Fibroblast of the conjunctiva (primary cell): ENCODE measurements around the gene IRF7.
A peak's percentile ranks its signal among the peaks of the same experiment; 100 is the strongest.
"Not testable (repeated sequence)": the region's sequence is repeated elsewhere in the genome, so short reads cannot be mapped to it uniquely, and the experiment has no call there.

Experiments
- DNase-seq: peaks from one replicate; pipeline ENCODE4 v3.0.0-alpha.2; 2010; ENCODE audit warnings: low read depth

IRF7 gene

GRCh38 chr11:615504-616319, at the start of gene IRF7:
IRF7 (minus strand) TSS chr11:615950; CDS start chr11:615364, 586 bp downstream.
- peak; percentile 76 for DNase-seq

GRCh38 chr11:665062-665703, 49.4 kb upstream of the IRF7 start:
- DNase-seq = peak; percentile 9

- DNase-seq = peak; percentile 44
These were observed 47.0 kb upstream of the IRF7 start for GRCh38 chr11:662689-663274.

GRCh38 chr11:660681-661444, 45.1 kb upstream of the IRF7 start:
- DNase-seq = no peak

GRCh38 chr11:660281-660680, 44.5 kb upstream of the IRF7 start:
- no peak for DNase-seq

- no peak for DNase-seq
These were observed 43.9 kb upstream of the IRF7 start for GRCh38 chr11:659532-660085.

GRCh38 chr11:657691-658126, 42.0 kb upstream of the IRF7 start:
- DNase-seq = no peak

- DNase-seq = no peak
These were observed 41.1 kb upstream of the IRF7 start for GRCh38 chr11:656866-657265.

- no peak for DNase-seq
These were observed 40.7 kb upstream of the IRF7 start for GRCh38 chr11:656426-656825.

GRCh38 chr11:655036-655726, 39.4 kb upstream of the IRF7 start:
- no peak for DNase-seq

GRCh38 chr11:654444-654843, 38.7 kb upstream of the IRF7 start:
- DNase-seq = not testable (repeated sequence)

GRCh38 chr11:653837-654236, 38.1 kb upstream of the IRF7 start:
- no peak for DNase-seq

GRCh38 chr11:653136-653535, 37.4 kb upstream of the IRF7 start:
- not testable (repeated sequence) for DNase-seq

- DNase-seq = no peak
These were observed 34.7 kb upstream of the IRF7 start for GRCh38 chr11:650482-650881.

- not testable (repeated sequence) for DNase-seq
These were observed 32.0 kb upstream of the IRF7 start for GRCh38 chr11:647672-648158.

- DNase-seq = no peak
These were observed 30.5 kb upstream of the IRF7 start for GRCh38 chr11:646214-646613.

- no peak for DNase-seq
These were observed 29.8 kb upstream of the IRF7 start for GRCh38 chr11:645536-645935.

- no peak for DNase-seq
These were observed 28.3 kb upstream of the IRF7 start for GRCh38 chr11:643849-644738.

- DNase-seq = no peak
These were observed 27.6 kb upstream of the IRF7 start for GRCh38 chr11:643366-643765.

GRCh38 chr11:641806-642370, 26.1 kb upstream of the IRF7 start:
- DNase-seq = no peak
